ENCODE data around the gene SLC30A2. TPM values are rescaled to one million over a fixed set of nuclear protein-coding genes. Genes with fewer than 3 reads are reported as not detected.
A peak's percentile ranks its signal among the peaks of the same experiment; 100 is the strongest.

Gene SLC30A2
- total and polyA plus RNA-seq, 2 of the 13 experiments (the other 11 are each of a cell fraction or from before 2014, with no cell fraction given): not detected

GRCh38 chr1:26035203-26035958 is 10.5 kb downstream of the SLC30A2 start (continued):
- TF ChIP-seq, protein P1, sequence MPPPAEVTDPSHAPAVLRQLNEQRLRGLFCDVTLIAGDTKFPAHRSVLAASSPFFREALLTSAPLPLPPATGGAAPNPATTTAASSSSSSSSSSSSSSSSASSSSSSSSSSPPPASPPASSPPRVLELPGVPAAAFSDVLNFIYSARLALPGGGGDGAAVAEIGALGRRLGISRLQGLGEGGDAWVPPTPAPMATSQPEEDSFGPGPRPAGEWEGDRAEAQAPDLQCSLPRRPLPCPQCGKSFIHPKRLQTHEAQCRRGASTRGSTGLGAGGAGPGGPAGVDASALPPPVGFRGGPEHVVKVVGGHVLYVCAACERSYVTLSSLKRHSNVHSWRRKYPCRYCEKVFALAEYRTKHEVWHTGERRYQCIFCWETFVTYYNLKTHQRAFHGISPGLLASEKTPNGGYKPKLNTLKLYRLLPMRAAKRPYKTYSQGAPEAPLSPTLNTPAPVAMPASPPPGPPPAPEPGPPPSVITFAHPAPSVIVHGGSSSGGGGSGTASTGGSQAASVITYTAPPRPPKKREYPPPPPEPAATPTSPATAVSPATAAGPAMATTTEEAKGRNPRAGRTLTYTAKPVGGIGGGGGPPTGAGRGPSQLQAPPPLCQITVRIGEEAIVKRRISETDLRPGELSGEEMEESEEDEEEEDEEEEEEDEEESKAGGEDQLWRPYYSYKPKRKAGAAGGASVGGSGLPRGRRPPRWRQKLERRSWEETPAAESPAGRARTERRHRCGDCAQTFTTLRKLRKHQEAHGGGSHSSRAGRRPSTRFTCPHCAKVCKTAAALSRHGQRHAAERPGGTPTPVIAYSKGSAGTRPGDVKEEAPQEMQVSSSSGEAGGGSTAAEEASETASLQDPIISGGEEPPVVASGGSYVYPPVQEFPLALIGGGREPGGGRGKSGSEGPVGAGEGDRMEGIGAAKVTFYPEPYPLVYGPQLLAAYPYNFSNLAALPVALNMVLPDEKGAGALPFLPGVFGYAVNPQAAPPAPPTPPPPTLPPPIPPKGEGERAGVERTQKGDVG (CRISPR knock-in tag; IDR thresholded peaks at IDR 0.05; ENCODE audit: borderline replicate concordance): peak; percentile 35; the same call in 1 of the 2 replicates
- TF ChIP-seq SIN3B (IDR thresholded peaks at IDR 0.05; ENCODE audit: low read length) (no peak), ARID5B (CRISPR knock-in tag; IDR thresholded peaks at IDR 0.05) (no peak), POLR2AphosphoS2 (IDR thresholded peaks at IDR 0.05; ENCODE audit: low read depth, low read length) (no peak), ZNF629 (CRISPR knock-in tag; conservative IDR thresholded peaks at IDR 0.05) (no peak), MAF1 (CRISPR knock-in tag; IDR thresholded peaks at IDR 0.05; ENCODE audit: borderline replicate concordance) (no peak), NPAS2 (CRISPR knock-in tag; IDR thresholded peaks at IDR 0.05; ENCODE audit: borderline replicate concordance) (no peak), ZNF660 (CRISPR knock-in tag; IDR thresholded peaks at IDR 0.05; ENCODE audit: borderline replicate concordance, low read depth) (no peak), ZNF496 (CRISPR knock-in tag; IDR thresholded peaks at IDR 0.05; ENCODE audit: insufficient replicate concordance) (no peak), MEIS2 (CRISPR knock-in tag; IDR thresholded peaks at IDR 0.05) (no peak), ZNF337 (CRISPR knock-in tag; IDR thresholded peaks at IDR 0.05; ENCODE audit: borderline replicate concordance, low read depth) (no peak), HOXA5 (CRISPR knock-in tag; IDR thresholded peaks at IDR 0.05) (no peak; the same call in 1 of the 2 replicates), ZNF879 (CRISPR knock-in tag; IDR thresholded peaks at IDR 0.05) (peak; percentile 78), ZNF615 (CRISPR knock-in tag; IDR thresholded peaks at IDR 0.05; ENCODE audit: borderline replicate concordance) (no peak), DPF2 (CRISPR knock-in tag; IDR thresholded peaks at IDR 0.05; ENCODE audit: borderline replicate concordance, low read depth) (no peak), ZNF749 (CRISPR knock-in tag; IDR thresholded peaks at IDR 0.05; ENCODE audit: borderline replicate concordance) (no peak), SNAI1 (CRISPR knock-in tag; IDR thresholded peaks at IDR 0.05; ENCODE audit: borderline replicate concordance) (no peak), ZNF232 (CRISPR knock-in tag; IDR thresholded peaks at IDR 0.05; ENCODE audit: borderline replicate concordance) (0 out of 2 replicates have a peak, but pooled peaks have one; percentile 22), MAFF (IDR thresholded peaks at IDR 0.05; ENCODE audit: low read depth, low read length) (no peak), AKAP8 (CRISPR knock-in tag; IDR thresholded peaks at IDR 0.05) (peak; percentile 41; the same call in 1 of the 2 replicates), ZNF792 (CRISPR knock-in tag; IDR thresholded peaks at IDR 0.05) (peak; percentile 12; the same call in 1 of the 2 replicates), ZNF34 (CRISPR knock-in tag; IDR thresholded peaks at IDR 0.05; ENCODE audit: borderline replicate concordance) (no peak; the same call in 1 of the 2 replicates)
